Measurements from ENCODE around the gene ADRM1.

Gene ADRM1

GRCh38 chr20:62326959-62327725 lies 24.3 kb downstream of the ADRM1 start:
- no peak for DNase-seq

DNA sequence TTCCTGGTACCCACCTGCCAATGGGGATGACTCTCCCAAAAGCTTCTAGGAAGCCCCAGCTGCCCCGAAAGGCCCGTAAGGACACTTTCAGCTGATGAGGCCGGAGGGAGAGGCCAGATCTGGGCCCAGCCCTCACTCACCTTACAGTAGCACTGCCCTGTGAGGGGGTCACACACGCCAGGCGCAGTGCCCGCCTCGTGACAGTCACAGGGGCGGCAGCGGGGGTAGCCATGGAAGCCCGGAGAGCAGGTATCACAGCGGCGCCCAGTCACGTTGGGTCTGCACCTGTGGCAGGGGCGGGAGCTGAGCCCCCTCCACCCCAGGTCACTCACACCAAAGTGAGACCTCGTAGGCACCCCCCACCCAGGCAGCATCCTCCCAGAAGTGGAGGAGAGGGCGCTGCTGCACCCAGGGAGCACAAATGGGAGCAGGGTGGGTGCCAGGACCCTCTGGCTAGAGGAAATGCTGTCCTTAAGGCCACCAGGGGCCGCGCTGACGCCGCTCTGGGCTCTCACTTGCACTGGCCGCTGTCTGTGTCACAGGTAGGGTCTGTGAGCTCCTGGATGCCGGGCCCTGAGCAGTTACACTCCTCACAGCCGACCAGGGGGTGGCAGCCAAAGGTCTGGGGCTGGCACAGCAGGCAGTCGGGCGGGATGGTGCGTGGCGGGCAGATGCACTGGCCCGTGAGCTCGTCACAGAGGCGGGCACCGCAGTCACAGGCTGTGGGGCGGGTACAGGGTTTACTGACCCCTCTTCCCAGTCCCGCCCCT lies 25.1 kb downstream of the ADRM1 start:
- DNase-seq: no peak

DNA sequence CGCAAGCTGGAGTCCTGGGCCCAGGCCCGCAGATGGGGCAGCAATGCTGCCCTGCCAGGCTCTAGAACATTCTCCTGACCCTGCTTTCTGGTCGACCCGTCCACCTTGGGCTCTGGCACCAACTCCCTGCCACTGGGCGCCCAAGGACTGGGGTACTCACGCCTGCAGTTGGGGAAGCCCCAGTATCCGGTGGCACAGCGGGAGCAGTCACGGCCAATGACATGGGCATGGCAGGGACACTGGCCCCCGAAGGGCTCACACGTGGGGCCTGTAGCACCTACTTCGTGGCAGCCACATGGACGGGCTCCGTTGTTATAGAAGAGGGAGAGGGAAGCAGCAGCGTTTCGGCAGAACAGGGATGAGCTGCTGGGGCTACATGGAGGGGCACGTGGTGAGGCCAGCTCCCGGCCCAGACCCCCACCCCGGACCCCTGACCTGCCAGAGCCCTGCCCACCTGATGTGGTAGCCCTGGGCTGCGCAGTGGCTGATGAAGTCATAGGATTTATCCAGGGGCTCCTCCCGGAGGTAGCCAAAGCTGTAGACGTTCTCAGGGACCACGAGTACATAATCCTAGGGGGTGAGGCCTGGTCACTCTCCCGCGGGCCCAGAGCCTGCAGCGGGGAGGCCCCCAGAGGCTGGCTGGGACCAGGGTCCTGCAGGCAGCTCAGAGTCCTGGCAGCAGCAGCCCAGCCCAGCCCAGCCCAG lies 26.0 kb downstream of the ADRM1 start:
- DNase-seq: no peak

- DNase-seq: no peak
Observed at GRCh38 chr20:62329389-62330377, 26.9 kb downstream of the ADRM1 start.

GRCh38 chr20:62330576-62331317 lies 27.9 kb downstream of the ADRM1 start:
- DNase-seq: no peak

GRCh38 chr20:62331347-62331746 lies 28.6 kb downstream of the ADRM1 start:
- DNase-seq: no peak

- DNase-seq: no peak
Observed at GRCh38 chr20:62332421-62332820, 29.6 kb downstream of the ADRM1 start.

- no peak for DNase-seq
Observed at GRCh38 chr20:62332989-62333819, 30.4 kb downstream of the ADRM1 start.

DNA sequence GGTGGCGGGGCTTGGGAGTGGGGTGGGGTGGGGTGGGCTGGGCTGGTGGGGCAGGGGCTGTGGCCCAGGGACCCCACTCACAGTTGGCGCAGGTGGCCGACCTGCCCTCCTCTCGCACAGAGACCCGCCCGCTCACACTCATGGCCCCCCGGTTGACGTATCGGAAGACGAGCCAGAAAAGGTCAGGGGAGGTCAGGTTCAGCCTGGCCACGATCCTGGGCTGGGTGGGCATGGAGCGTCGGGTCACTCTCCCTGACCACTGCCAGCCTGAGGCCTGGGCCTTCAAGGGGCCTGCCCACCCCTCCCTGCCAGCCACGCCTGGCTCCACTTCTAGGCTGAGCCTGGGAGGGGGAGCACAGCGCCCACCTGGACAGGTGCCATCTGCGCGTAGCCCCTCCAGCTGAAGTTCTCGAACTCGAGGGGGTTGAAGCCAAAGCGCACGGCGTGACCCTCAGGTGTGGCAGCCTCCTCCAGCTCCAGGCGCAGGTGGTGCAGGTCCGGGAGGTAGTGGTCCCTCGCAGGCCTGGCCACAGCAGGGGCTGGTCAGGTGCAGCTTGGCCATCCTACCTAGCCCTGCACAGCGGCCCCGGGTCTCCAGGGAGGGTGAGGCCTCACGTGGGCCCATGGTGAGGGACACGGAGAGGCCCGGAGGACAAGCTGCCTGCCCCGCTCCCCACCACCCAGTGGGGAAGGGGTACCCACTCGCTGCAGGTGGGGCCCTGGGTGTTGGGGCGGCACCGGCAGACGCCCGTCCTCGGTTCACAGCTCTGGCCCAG lies 31.2 kb downstream of the ADRM1 start:
- no peak for DNase-seq

- no peak for DNase-seq
Observed at GRCh38 chr20:62334881-62335280, 32.1 kb downstream of the ADRM1 start.

GRCh38 chr20:62335532-62335931 lies 32.7 kb downstream of the ADRM1 start:
- no peak for DNase-seq

GRCh38 chr20:62336329-62336728 lies 33.5 kb downstream of the ADRM1 start:
- DNase-seq: peak; percentile 25

- no peak for DNase-seq
Observed at GRCh38 chr20:62336775-62337557, 34.2 kb downstream of the ADRM1 start.

DNA sequence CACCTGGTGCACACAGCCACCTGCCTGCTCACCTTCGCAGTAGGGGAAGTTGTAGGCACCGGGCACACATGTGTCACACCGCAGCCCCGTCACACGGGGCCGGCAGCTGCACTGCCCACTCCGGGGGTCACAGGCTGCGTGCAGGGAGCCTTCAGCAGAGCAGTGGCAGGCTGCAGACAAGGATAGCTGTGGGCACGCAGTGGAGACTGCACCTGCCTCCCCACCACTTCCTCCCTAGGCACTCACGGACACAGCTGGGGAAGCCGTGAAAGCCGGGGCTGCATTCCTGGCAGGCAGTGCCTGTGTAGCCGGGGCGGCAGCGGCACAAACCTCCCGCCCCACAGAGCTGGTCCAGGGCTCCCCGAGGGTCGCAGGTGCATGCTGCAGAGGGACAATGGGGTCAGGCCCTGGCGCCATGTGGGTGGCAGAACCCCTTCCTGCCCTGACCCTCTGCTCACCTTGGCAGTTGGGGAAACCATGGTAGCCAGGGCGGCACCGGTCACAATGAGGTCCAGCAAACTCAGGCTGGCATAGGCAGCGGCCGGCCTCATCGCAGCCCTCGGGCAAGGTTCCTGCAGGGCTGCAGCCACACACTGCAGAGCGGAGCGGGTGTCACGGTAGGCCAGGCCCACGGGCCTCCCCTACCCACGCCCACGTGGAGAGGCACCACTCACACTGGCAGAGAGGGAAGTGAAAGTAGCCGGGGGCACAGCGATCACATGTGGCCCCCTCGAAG lies 34.9 kb downstream of the ADRM1 start:
- peak; percentile 93 for DNase-seq

DNA sequence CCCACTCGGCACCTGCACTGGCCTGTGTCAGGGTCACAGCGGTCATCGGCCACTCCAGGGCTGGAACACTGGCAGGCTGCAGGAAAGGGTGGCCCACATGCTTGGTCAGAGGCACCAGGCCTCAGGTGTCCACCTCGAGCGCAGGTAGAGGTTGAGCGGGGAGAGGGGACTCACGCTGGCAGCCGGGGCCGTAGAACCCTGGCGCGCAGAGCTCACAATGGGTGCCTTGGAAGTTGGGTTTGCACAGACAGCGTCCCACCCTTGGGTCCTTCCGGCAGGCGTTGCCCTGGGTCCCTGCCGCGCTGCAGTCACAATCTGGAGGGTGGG lies 35.5 kb downstream of the ADRM1 start:
- no peak for DNase-seq

GRCh38 chr20:62339647-62340062 lies 36.9 kb downstream of the ADRM1 start:
- peak; percentile 91 for DNase-seq

DNA sequence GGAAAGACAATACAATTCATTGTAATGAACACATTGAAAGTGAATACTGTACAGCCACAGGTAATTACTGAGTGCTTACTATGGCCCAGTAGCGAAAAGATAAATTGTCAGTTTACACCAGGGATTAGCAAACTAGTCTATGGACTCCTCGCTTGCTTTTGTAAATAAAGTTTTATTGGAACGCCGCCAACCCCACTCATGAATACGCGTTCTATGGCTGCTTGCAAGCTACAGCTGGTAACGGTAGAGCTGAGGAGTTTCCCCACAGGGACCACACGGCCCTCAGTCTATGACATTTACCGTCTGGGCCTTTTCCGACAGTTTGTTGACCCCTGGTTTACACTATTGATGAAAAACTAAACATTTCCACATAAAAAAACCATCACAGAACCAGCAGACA lies 40.1 kb downstream of the ADRM1 start:
- no peak for DNase-seq

DNA sequence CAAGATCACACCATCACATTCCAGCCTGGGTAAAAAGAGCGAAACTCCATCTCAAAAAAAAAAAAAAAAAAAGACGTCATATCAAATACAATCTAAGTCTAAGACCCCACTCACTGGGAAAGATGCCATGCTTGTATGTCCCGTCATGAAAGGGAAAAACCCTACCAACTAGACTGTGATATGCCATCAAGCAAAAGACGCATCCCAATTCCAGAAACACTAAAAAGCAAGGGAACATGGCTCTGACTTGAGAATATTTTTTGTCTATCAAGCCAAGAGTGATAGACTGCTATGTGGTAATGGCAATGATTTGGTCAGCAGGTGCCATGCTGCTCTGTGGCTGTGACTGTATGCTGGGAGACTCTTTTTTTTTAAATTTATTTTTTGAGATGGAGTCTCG lies 41.3 kb downstream of the ADRM1 start:
- DNase-seq: no peak

DNA sequence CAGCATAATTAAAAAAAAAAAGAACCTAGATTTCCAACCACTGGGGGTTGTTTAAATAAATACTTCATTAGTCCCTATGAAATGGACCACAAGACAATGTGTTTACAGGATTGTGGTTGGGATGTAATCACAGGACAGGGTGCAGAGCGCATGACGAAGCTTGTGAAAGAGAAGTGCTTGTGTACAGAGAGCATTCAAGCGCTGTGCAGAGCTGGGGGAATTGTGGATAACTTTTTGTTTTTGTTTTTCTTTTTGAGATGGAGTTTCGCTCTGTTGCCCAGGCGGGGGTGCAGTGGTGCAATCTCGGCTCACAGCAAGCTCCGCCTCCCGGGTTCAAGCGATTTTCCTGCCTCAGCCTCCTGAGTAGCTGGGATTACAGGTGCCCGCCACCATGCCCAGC lies 42.0 kb downstream of the ADRM1 start:
- no peak for DNase-seq
